GM21381 (cell line): ENCODE data around the gene ABR.
"Not testable (repeated sequence)": the region's sequence is repeated elsewhere in the genome, so short reads cannot be mapped to it uniquely, and the experiment has no call there.

Source experiments
- ATAC-seq: cut with Tn5 transposase; IDR thresholded peaks from one replicate; pipeline ENCODE4 v1.9.1; 2021; ENCODE audit warnings: mild to moderate bottlenecking, moderate library complexity; ENCODE audit not compliant: unreplicated experiment

ABR gene

GRCh38 chr17:1122533-1123392, 57.0 kb downstream of the ABR start:
- ATAC-seq = no peak

GRCh38 chr17:1121442-1121817, 58.4 kb downstream of the ABR start:
- ATAC-seq = not testable (repeated sequence)

- no peak for ATAC-seq
These were observed 59.0 kb downstream of the ABR start for GRCh38 chr17:1120596-1121441.

GRCh38 chr17:1119924-1120323, 59.9 kb downstream of the ABR start:
- ATAC-seq = no peak

GRCh38 chr17:1116602-1117001, 63.2 kb downstream of the ABR start:
- ATAC-seq = no peak

GRCh38 chr17:1112875-1113274, 66.9 kb downstream of the ABR start:
- no peak for ATAC-seq

- ATAC-seq = no peak
These were observed 68.0 kb downstream of the ABR start for GRCh38 chr17:1111599-1112443.

- no peak for ATAC-seq
These were observed 68.8 kb downstream of the ABR start for GRCh38 chr17:1110862-1111598.

- no peak for ATAC-seq
These were observed 69.3 kb downstream of the ABR start for GRCh38 chr17:1110541-1110861.

GRCh38 chr17:1109606-1110540, 69.9 kb downstream of the ABR start:
- no peak for ATAC-seq

GRCh38 chr17:1108765-1109605, 70.8 kb downstream of the ABR start:
- no peak for ATAC-seq

GRCh38 chr17:1108478-1108764, 71.4 kb downstream of the ABR start:
- no peak for ATAC-seq

GRCh38 chr17:1107777-1108477, 71.9 kb downstream of the ABR start:
- no peak for ATAC-seq

- no peak for ATAC-seq
These were observed 72.6 kb downstream of the ABR start for GRCh38 chr17:1107083-1107776.

GRCh38 chr17:1104222-1104621, 75.6 kb downstream of the ABR start:
- ATAC-seq = no peak

- no peak for ATAC-seq
These were observed 79.4 kb downstream of the ABR start for GRCh38 chr17:1100382-1100781.

GRCh38 chr17:1099242-1099641, 80.5 kb downstream of the ABR start:
- ATAC-seq = no peak
